SK-N-SH (cell line): ENCODE data around the gene KIF16B. TPM values are rescaled to one million over a fixed set of nuclear protein-coding genes. Genes with fewer than 3 reads are reported as not detected.

Experiments used
- CTCF ChIA-PET: fragments of 300-600, 350-600 bp; formaldehyde crosslinking; extraction: SDS; loops from one replicate; lab custom pipeline; 2021; lab: Yijun Ruan, JAX
- POLR2A ChIA-PET: fragments of 350-600 bp; sonication (Branson Sonifier 250); formaldehyde crosslinking; extraction: SDS; loops from one replicate; lab custom pipeline; 2020; ENCODE audit warnings: antibody characterized with exemption, inconsistent platforms; lab: Yijun Ruan, JAX
- DNase-seq: peaks from one replicate; pipeline ENCODE4 v3.0.0; 2012
- H2AFZ ChIP-seq: fragments of 200-600 bp; sonication (generic); 2 replicates; pipeline ENCODE4 v1.8.1; 2016; ENCODE audit warnings: antibody characterized with exemption, mild to moderate bottlenecking, low read depth
- H3F3A ChIP-seq: fragments of 200-600 bp; sonication (generic); replicated peaks from 2 replicates; pipeline ENCODE3; 2016; ENCODE audit warnings: antibody characterized with exemption, mild to moderate bottlenecking; ENCODE audit not compliant: insufficient read depth
- H3K27ac ChIP-seq, 2 experiments: fragments of 200-500 bp in 1 of 2; fragments of 200-600 bp in 1 of 2; sonication (Bioruptor generic) in 1 of 2; sonication (generic), shearing (Covaris generic) in 1 of 2; 2 replicates each; pipeline versions ENCODE4 v1.5.1 to v1.6.1; 2014 to 2016; ENCODE audit warnings: low read depth in 2 of 2, inconsistent platforms in 1 of 2, low read length in 1 of 2, mild to moderate bottlenecking in 1 of 2, mixed read lengths in 1 of 2
- H3K27me3 ChIP-seq: fragments of 200-600 bp; sonication (generic), shearing (Covaris generic); 2 replicates; pipeline ENCODE4 v1.6.1; 2016; ENCODE audit warnings: mixed run types; ENCODE audit not compliant: insufficient read depth
- H3K36me3 ChIP-seq, 2 experiments: fragments of 200-500 bp in 1 of 2; fragments of 200-600 bp in 1 of 2; sonication (Bioruptor generic) in 1 of 2; sonication (generic) in 1 of 2; replicated peaks in 1 of 2; 2 replicates each; pipeline versions ENCODE3 to v1.5.1; 2014 to 2016; ENCODE audit warnings: low read length in 1 of 2, mild to moderate bottlenecking in 1 of 2; ENCODE audit not compliant: insufficient read depth in 2 of 2, control insufficient read depth in 1 of 2
- H3K4me1 ChIP-seq, 2 experiments: fragments of 200-500 bp in 1 of 2; fragments of 200-600 bp in 1 of 2; sonication (Bioruptor generic) in 1 of 2; sonication (generic), shearing (Covaris generic) in 1 of 2; 2 replicates each; pipeline versions ENCODE4 v1.5.1 to v1.6.1; 2014 to 2016; ENCODE audit warnings: low read depth in 1 of 2, low read length in 1 of 2, mixed run types in 1 of 2; ENCODE audit not compliant: insufficient read depth in 2 of 2, control insufficient read depth in 1 of 2
- H3K4me2 ChIP-seq: fragments of 200-600 bp; sonication (generic), shearing (Covaris generic); 2 replicates; pipeline ENCODE4 v1.6.1; 2017; ENCODE audit warnings: mixed run types
- H3K4me3 ChIP-seq, 2 experiments: fragments of 200-500 bp in 1 of 2; fragments of 200-600 bp in 1 of 2; sonication (Bioruptor generic) in 1 of 2; sonication (generic), shearing (Covaris generic) in 1 of 2; 2 replicates each; pipeline versions ENCODE4 v1.5.1 to v1.8.1; 2014 to 2016; ENCODE audit warnings: low read depth in 2 of 2, inconsistent platforms in 1 of 2, low read length in 1 of 2, mild to moderate bottlenecking in 1 of 2, mixed read lengths in 1 of 2, moderate library complexity in 1 of 2
- H3K79me2 ChIP-seq: fragments of 200-600 bp; sonication (generic); 2 replicates; pipeline ENCODE4 v1.8.1; 2017; ENCODE audit warnings: mild to moderate bottlenecking; ENCODE audit not compliant: insufficient read depth
- H3K9ac ChIP-seq: fragments of 200-600 bp; sonication (generic); 2 replicates; pipeline ENCODE4 v1.6.1; 2017; ENCODE audit warnings: mixed run types
- H3K9me2 ChIP-seq: fragments of 200-600 bp; sonication (generic); 2 replicates; pipeline ENCODE4 v1.6.1; 2017; ENCODE audit warnings: mixed run types
- H3K9me3 ChIP-seq: fragments of 200-600 bp; sonication (generic); 2 replicates; pipeline ENCODE4 v1.6.1; 2017; ENCODE audit warnings: mixed run types, mild to moderate bottlenecking, moderate library complexity
- H4K20me1 ChIP-seq: fragments of 200-600 bp; sonication (generic); 2 replicates; pipeline ENCODE4 v1.6.1; 2017; ENCODE audit warnings: mild to moderate bottlenecking, mixed run types; ENCODE audit not compliant: insufficient read depth
- ELF1 ChIP-seq: IDR thresholded peaks from 2 replicates; pipeline ENCODE4 v1.4.0; 2012
- EP300 ChIP-seq, 2 experiments: IDR thresholded peaks; 2 replicates each; pipeline versions ENCODE4 v1.4.0 to v1.6.1; 2012; ENCODE audit warnings: borderline replicate concordance in 1 of 2, low read depth in 1 of 2, low read length in 1 of 2
- EZH2phosphoT487 ChIP-seq: fragments of 200-600 bp; sonication (generic); IDR thresholded peaks from 2 replicates; pipeline ENCODE4 v1.6.1; 2017; ENCODE audit warnings: low read depth, mixed run types, mild to moderate bottlenecking, antibody characterized with exemption, moderate library complexity, borderline replicate concordance
- FOSL2 ChIP-seq: IDR thresholded peaks from 2 replicates; pipeline ENCODE4 v1.4.0; 2012; ENCODE audit warnings: low read depth, mild to moderate bottlenecking, moderate library complexity, borderline replicate concordance
- FOXJ3 ChIP-seq: sonication (generic); formaldehyde crosslinking; IDR thresholded peaks from 2 replicates; pipeline ENCODE4 v1.5.1; 2020; ENCODE audit warnings: mild to moderate bottlenecking, missing genetic modification reagents
- JUND ChIP-seq: IDR thresholded peaks from 2 replicates; pipeline ENCODE4 v1.4.0; 2012
- NFIC ChIP-seq: IDR thresholded peaks from 2 replicates; pipeline ENCODE4 v1.4.0; 2012; ENCODE audit warnings: borderline replicate concordance
- NRF1 ChIP-seq: IDR thresholded peaks from 2 replicates; pipeline ENCODE4 v1.6.1; 2012; ENCODE audit warnings: low read depth, mild to moderate bottlenecking, low read length
- PBX3 ChIP-seq: IDR thresholded peaks from 2 replicates; pipeline ENCODE4; 2012
- POLR2AphosphoS5 ChIP-seq: IDR thresholded peaks from 2 replicates; pipeline ENCODE4 v1.6.1; 2012; ENCODE audit warnings: low read depth, low read length
- RCOR1 ChIP-seq: fragments of 150-350 bp; IDR thresholded peaks from 2 replicates; pipeline ENCODE4 v1.6.1; 2017; ENCODE audit warnings: antibody characterized with exemption, low read length
- REST ChIP-seq: IDR thresholded peaks from 2 replicates; pipeline ENCODE4 v1.6.1; 2012; ENCODE audit warnings: mild to moderate bottlenecking, low read depth, low read length, moderate library complexity
- RFX5 ChIP-seq: IDR thresholded peaks from 2 replicates; pipeline ENCODE4 v1.6.1; 2012; ENCODE audit warnings: mild to moderate bottlenecking, improper control_type of control experiment, low read length
- RXRA ChIP-seq: IDR thresholded peaks from 2 replicates; pipeline ENCODE4 v1.4.0; 2012; ENCODE audit warnings: low read depth, mild to moderate bottlenecking, borderline replicate concordance
- TCF12 ChIP-seq: IDR thresholded peaks from 2 replicates; pipeline ENCODE4 v1.4.0; 2012
- TEAD4 ChIP-seq: IDR thresholded peaks from 2 replicates; pipeline ENCODE4 v1.4.0; 2012; ENCODE audit warnings: mild to moderate bottlenecking, borderline replicate concordance; ENCODE audit not compliant: insufficient read depth
- YY1 ChIP-seq: IDR thresholded peaks from 2 replicates; pipeline ENCODE4 v1.4.0; 2012; ENCODE audit warnings: low read depth, mild to moderate bottlenecking
- WGBS: methylation state at CpG from one replicate; pipeline ENCODE4 v1.1.6; 2017; ENCODE audit warnings: low lambda C conversion rate; 5-methylcytosine and 5-hydroxymethylcytosine counted together
- polyA plus RNA-seq, 3 experiments: library from polyadenylated mRNA; depleted of rRNA; stranded (reverse); fragments of >200 nt; gene quantifications; 2 replicates each; pipeline ENCODE4 v1.2.3, GENCODE V29; 2012
- TF ChIP-seq, protein P1 (sequence below): fragments of 150-350 bp; IDR thresholded peaks from 2 replicates; pipeline ENCODE4 v1.6.1; 2016; ENCODE audit warnings: mild to moderate bottlenecking, low read depth, low read length
- TF ChIP-seq, protein P2 (sequence below): IDR thresholded peaks from 2 replicates; pipeline ENCODE4 v1.4.0; 2012; ENCODE audit warnings: low read depth

Gene KIF16B
- polyA plus RNA-seq, 1 of the 3 experiments (the other 2 are of a cell fraction) = 3.3 TPM

DNA sequence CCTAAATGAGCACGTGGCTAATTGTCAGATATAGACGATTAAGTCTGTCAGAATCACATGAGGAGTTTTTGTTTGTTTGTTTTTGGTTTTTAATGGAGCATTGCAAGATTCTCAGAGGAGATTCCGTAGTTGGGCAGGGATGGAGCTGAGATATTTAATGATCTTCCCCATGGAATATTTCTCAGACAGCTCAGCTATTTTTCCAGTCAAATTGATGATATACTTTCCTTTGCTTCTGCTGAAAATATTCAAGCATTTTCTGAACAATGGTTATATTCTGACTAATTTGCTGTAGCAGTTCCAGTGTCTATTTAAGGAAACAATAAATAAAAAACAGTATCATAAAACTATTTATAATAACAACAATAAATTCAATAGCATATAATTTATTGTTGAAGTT lies 348.4 kb downstream of the KIF16B start:
- Histone ChIP-seq H3K9ac (no peak overlapping the region), H3K27ac (no peak overlapping the region), H3F3A (no peaks in the 10 kb centered on the region), H2AFZ (no peak overlapping the region), H3K4me3 (no peak overlapping the region), H3K79me2 (no peaks in the 10 kb centered on the region), H3K4me1 (no peaks in the 10 kb centered on the region), H3K27me3 (no peaks in the 10 kb centered on the region), H3K9me3 (no peaks in the 10 kb centered on the region), H3K36me3 (no peaks in the 10 kb centered on the region), H3K4me2 (no peak overlapping the region), H3K9me2 (no peaks in the 10 kb centered on the region), H4K20me1 (no peaks in the 10 kb centered on the region)
- 14% methylated on average over 3 of the region's 3 CpGs for WGBS
- no peak for DNase-seq
- TF ChIP-seq RCOR1 = no peak
- no peak for TF ChIP-seq REST
- TF ChIP-seq PBX3 = no peak
- TF ChIP-seq YY1 = no peak
- CTCF ChIA-PET = interaction anchor here (1.6 kb wide), 1 partner anchor 19 kb away, joined by 4 read pairs; no protein-coding TSS in a partner anchor
- POLR2A ChIA-PET = no interaction called here

DNA sequence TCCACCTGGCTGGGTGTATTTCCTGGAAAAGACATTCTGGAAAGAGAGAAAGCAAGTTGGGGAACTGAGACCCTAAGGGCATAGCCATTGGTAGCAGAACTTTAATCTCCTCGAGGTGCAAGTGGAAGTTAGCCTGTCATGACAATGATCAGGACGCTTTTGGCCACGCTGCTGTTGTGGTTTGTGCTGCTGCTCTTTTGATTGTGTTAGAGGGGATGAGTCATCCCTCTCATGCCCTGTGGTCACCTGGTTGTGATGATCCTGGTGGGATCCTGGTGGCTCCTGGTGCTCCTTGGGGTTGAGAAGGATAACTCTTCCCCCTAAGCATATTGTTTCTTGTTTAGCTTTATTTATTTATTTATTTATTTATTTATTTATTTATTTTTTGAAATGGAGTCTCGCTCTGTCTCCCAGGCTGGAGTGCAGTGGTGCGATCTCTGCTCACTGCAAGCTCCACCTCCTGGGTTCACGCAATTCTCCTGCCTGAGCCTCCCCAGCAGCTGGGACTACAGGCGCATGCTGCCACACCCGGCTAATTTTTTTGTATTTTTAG lies 350.3 kb downstream of the KIF16B start:
- H3F3A ChIP-seq = no peaks in the 10 kb centered on the region
- H3K4me3 ChIP-seq = no peak overlapping the region
- H3K36me3 ChIP-seq = no peaks in the 10 kb centered on the region
- no peaks in the 10 kb centered on the region for H3K27me3 ChIP-seq
- ChIA-PET POLR2A (no interaction called here), CTCF (no interaction called here)
- no peaks in the 10 kb centered on the region for H3K4me1 ChIP-seq
- 56% methylated on average over 8 of the region's 8 CpGs for WGBS
- no peak overlapping the region for H2AFZ ChIP-seq
- H3K9me2 ChIP-seq = no peaks in the 10 kb centered on the region
- H3K9me3 ChIP-seq = no peaks in the 10 kb centered on the region
- H3K4me2 ChIP-seq = no peak overlapping the region
- no peaks in the 10 kb centered on the region for H3K79me2 ChIP-seq
- no peak overlapping the region for H3K27ac ChIP-seq
- DNase-seq = no peak
- no peak overlapping the region for H3K9ac ChIP-seq
- TF ChIP-seq PBX3 (no peak), FOSL2 (no peak), JUND (no peak), YY1 (no peak), NRF1 (no peak), RCOR1 (no peak), EZH2phosphoT487 (no peak), EP300 (IDR thresholded peaks at IDR 0.05; ENCODE audit: borderline replicate concordance in 1 of 2, low read depth in 1 of 2, low read length in 1 of 2) (no peak), POLR2AphosphoS5 (no peak), NFIC (no peak), RXRA (no peak), FOXJ3 (CRISPR knock-in tag) (no peak), RFX5 (no peak), ELF1 (no peak), TCF12 (no peak), TEAD4 (no peak)
- TF ChIP-seq, protein P1, sequence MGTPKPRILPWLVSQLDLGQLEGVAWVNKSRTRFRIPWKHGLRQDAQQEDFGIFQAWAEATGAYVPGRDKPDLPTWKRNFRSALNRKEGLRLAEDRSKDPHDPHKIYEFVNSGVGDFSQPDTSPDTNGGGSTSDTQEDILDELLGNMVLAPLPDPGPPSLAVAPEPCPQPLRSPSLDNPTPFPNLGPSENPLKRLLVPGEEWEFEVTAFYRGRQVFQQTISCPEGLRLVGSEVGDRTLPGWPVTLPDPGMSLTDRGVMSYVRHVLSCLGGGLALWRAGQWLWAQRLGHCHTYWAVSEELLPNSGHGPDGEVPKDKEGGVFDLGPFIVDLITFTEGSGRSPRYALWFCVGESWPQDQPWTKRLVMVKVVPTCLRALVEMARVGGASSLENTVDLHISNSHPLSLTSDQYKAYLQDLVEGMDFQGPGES = no peak
- TF ChIP-seq, protein P2, sequence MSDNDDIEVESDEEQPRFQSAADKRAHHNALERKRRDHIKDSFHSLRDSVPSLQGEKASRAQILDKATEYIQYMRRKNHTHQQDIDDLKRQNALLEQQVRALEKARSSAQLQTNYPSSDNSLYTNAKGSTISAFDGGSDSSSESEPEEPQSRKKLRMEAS = no peak
- H4K20me1 ChIP-seq = no peaks in the 10 kb centered on the region
